Measurements from ENCODE around the gene THEM4.

GRCh38 chr1:151923422-151923821 is 14.1 kb upstream of the THEM4 start:
- TF ChIP-seq CTCF (IDR thresholded peaks at IDR 0.05) (no peak), POLR2A (IDR thresholded peaks at IDR 0.05) (no peak)

Data from Peyer's patch (tissue), 4 donors.